Peyer's patch (tissue), 4 donors: Measurements from ENCODE around the gene PCGF1.

Experiments used
- POLR2A ChIP-seq, 2 donors: fragments of 450-650 bp; IDR thresholded peaks; one replicate each; pipeline ENCODE4 v1.5.1; 2017; ENCODE audit warnings: antibody characterized with exemption in 2 of 2, mild to moderate bottlenecking in 2 of 2, moderate library complexity in 2 of 2
- TF ChIP-seq, protein P1 (sequence below), 6 experiments: fragments of 450-650 bp in 4 of 6; fragments of 200-600 bp in 2 of 6; sonication (generic) in 1 of 6; IDR thresholded peaks; one replicate each; pipeline ENCODE4 v1.5.1; 2017 to 2019; ENCODE audit warnings: antibody characterized with exemption in 6 of 6, mild to moderate bottlenecking in 3 of 6, moderate library complexity in 1 of 6

DNA sequence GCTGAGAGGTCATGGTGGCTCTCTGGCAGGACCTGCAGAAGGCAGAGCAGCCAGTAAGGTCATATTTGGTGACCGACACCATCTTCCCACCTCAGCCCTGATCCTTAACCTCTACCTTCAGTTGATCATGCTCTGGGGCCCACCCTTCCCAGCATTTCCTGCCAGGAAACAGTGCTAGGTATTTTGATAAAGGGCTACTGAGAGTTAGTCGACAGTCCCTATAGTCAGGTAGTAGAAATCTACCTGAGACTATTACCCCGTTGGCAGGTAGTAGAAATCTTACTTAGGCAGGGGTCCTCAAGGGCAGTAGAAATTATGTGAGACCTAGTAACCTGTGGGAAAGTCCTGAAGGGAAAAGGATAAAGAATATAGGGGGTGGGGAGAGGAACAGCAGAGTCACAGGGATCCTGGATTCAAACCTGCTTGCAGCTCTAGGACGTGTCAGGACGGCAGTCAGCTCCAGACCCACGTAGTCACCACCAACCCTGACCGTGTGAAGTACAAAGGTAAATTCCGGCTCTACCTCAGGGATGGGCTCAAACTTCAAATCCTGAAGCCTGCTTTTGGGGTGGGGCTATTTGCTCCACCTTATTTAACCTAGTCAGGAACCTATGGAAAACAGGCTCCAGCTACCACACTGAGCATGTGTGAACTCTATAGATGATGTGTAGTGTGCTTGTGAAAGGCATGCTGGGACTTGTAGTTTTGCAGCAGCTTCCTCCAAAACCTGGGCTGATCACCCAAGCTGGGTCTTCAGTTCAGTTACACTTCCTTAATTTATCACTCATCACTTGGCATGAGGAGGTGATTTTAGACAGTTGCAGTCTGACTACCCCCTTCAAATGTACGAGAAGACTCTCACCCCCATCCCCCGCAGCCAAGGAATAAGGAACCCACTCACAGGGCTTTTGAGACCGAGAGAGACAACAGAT, 18.5 kb upstream of the PCGF1 start, which contains the start of gene DQX1:
- TF ChIP-seq, protein P1, sequence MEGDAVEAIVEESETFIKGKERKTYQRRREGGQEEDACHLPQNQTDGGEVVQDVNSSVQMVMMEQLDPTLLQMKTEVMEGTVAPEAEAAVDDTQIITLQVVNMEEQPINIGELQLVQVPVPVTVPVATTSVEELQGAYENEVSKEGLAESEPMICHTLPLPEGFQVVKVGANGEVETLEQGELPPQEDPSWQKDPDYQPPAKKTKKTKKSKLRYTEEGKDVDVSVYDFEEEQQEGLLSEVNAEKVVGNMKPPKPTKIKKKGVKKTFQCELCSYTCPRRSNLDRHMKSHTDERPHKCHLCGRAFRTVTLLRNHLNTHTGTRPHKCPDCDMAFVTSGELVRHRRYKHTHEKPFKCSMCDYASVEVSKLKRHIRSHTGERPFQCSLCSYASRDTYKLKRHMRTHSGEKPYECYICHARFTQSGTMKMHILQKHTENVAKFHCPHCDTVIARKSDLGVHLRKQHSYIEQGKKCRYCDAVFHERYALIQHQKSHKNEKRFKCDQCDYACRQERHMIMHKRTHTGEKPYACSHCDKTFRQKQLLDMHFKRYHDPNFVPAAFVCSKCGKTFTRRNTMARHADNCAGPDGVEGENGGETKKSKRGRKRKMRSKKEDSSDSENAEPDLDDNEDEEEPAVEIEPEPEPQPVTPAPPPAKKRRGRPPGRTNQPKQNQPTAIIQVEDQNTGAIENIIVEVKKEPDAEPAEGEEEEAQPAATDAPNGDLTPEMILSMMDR (IDR thresholded peaks at IDR 0.05): no peak
- TF ChIP-seq POLR2A (IDR thresholded peaks at IDR 0.05): peak; percentile 68 to 88
